H1 (cell line): ENCODE data around the gene MYBPC1. TPM values are rescaled to one million over a fixed set of nuclear protein-coding genes. Genes with fewer than 3 reads are reported as not detected.

Experiments used
- CTCF ChIA-PET: fragments of 300-600 bp; sonication (Branson Sonifier 250); formaldehyde crosslinking; loops from one replicate; lab custom pipeline; 2021; ENCODE audit not compliant: partially characterized antibody; lab: Charles Lee
- POLR2A ChIA-PET: fragments of 300-600 bp; sonication (Branson Sonifier 250); formaldehyde crosslinking; loops from one replicate; lab custom pipeline; 2021; ENCODE audit warnings: inconsistent platforms; ENCODE audit not compliant: partially characterized antibody; lab: Charles Lee
- DNase-seq, 2 experiments: peaks; one replicate each; pipeline versions ENCODE4 v3.0.0 to v3.0.0-alpha.2; 2010 to 2022; ENCODE audit warnings: low spot score in 2 of 2, low read depth in 1 of 2, mixed read lengths in 1 of 2
- FAIRE-seq: peaks from 2 replicates; lab custom pipeline; 2011; peaks lifted over from hg19 to GRCh38; lab: Jason Lieb, UNC
- H2AFZ ChIP-seq: 2 replicates; pipeline ENCODE4 v1.8.1; 2012; ENCODE audit warnings: low read length, inconsistent platforms
- H2AK5ac ChIP-seq: 2 replicates; pipeline ENCODE4 v1.6.1; 2013; ENCODE audit warnings: low read depth, low read length
- H2BK120ac ChIP-seq: replicated peaks from 2 replicates; pipeline ENCODE3; 2013; ENCODE audit warnings: low read depth, low read length, inconsistent platforms
- H2BK12ac ChIP-seq: 2 replicates; pipeline ENCODE4 v1.6.1; 2013; ENCODE audit warnings: low read depth, low read length
- H2BK15ac ChIP-seq: 2 replicates; pipeline ENCODE4 v1.6.1; 2013; ENCODE audit warnings: low read length
- H2BK20ac ChIP-seq: 2 replicates; pipeline ENCODE4 v1.6.1; 2013; ENCODE audit warnings: low read length
- H2BK5ac ChIP-seq: 2 replicates; pipeline ENCODE4 v1.6.1; 2013; ENCODE audit warnings: low read depth, low read length
- H3K14ac ChIP-seq: 2 replicates; pipeline ENCODE4 v1.6.1; 2013; ENCODE audit warnings: inconsistent platforms; ENCODE audit not compliant: insufficient read length
- H3K18ac ChIP-seq: 2 replicates; pipeline ENCODE4 v1.6.1; 2013; ENCODE audit warnings: low read length; ENCODE audit errors: extremely low read depth
- H3K23ac ChIP-seq: 2 replicates; pipeline ENCODE4 v1.6.1; 2013; ENCODE audit warnings: inconsistent platforms; ENCODE audit not compliant: insufficient read length
- H3K23me2 ChIP-seq: 2 replicates; pipeline ENCODE4 v1.6.1; 2013; ENCODE audit warnings: low read depth, low read length
- H3K27ac ChIP-seq: 2 replicates; pipeline ENCODE4 v1.6.1; 2011; ENCODE audit warnings: low read depth, low read length, inconsistent platforms
- H3K27me3 ChIP-seq, 4 experiments: replicated peaks in 1 of 4; 1 replicate in 1 of 4; 2 replicates in 3 of 4; pipeline versions ENCODE4 v1.6.1 to v1.8.1; 2011 to 2013; ENCODE audit warnings: low read length in 3 of 4, mild to moderate bottlenecking in 3 of 4, inconsistent platforms in 2 of 4, mixed read lengths in 2 of 4, moderate library complexity in 1 of 4; ENCODE audit not compliant: control insufficient read depth in 3 of 4, insufficient read depth in 3 of 4; ENCODE audit errors: extremely low read depth in 1 of 4
- H3K36me3 ChIP-seq, 4 experiments: 2 replicates each; pipeline versions ENCODE4 v1.6.1 to v1.8.1; 2011 to 2013; ENCODE audit warnings: mild to moderate bottlenecking in 4 of 4, low read length in 3 of 4, moderate library complexity in 2 of 4, control low read depth in 1 of 4, inconsistent platforms in 1 of 4; ENCODE audit not compliant: insufficient read depth in 4 of 4, control insufficient read depth in 2 of 4
- H3K4ac ChIP-seq: replicated peaks from 2 replicates; pipeline ENCODE3; 2013; ENCODE audit warnings: low read length, low read depth, mixed read lengths, inconsistent platforms; ENCODE audit not compliant: insufficient read length
- H3K4me1 ChIP-seq, 4 experiments: replicated peaks in 1 of 4; 1 replicate in 1 of 4; 2 replicates in 3 of 4; pipeline versions ENCODE4 v1.6.1 to v1.8.1; 2011 to 2013; ENCODE audit warnings: low read length in 3 of 4, inconsistent platforms in 2 of 4, mixed read lengths in 1 of 4; ENCODE audit not compliant: insufficient read depth in 4 of 4, control insufficient read depth in 3 of 4
- H3K4me2 ChIP-seq, 2 experiments: 2 replicates each; pipeline versions ENCODE4 v1.6.1 to v1.8.1; 2011 to 2013; ENCODE audit warnings: low read depth in 2 of 2, low read length in 2 of 2, control low read depth in 1 of 2, inconsistent platforms in 1 of 2, mild to moderate bottlenecking in 1 of 2; ENCODE audit not compliant: insufficient read depth in 1 of 2
- H3K4me3 ChIP-seq, 4 experiments: fragments of 200-600, 300-600 bp in 1 of 4; sonication (generic), shearing (Covaris generic), sonication (Bioruptor Twin) in 1 of 4; 2 replicates each; pipeline versions ENCODE4 v1.5.1 to v1.8.1; 2011 to 2016; ENCODE audit warnings: low read length in 4 of 4, low read depth in 3 of 4, control low read depth in 2 of 4, inconsistent platforms in 2 of 4, mild to moderate bottlenecking in 2 of 4, mixed read lengths in 1 of 4, moderate library complexity in 1 of 4; ENCODE audit not compliant: insufficient read depth in 2 of 4; ENCODE audit errors: extremely low read depth in 1 of 4
- H3K56ac ChIP-seq: replicated peaks from 2 replicates; pipeline ENCODE3; 2013; ENCODE audit warnings: low read depth, mild to moderate bottlenecking, mixed read lengths, low read length, inconsistent platforms; ENCODE audit not compliant: insufficient read length
- H3K79me1 ChIP-seq: 2 replicates; pipeline ENCODE4 v1.6.1; 2013; ENCODE audit warnings: low read depth, low read length, control low read depth
- H3K79me2 ChIP-seq, 2 experiments: 2 replicates each; pipeline versions ENCODE4 v1.6.1 to v1.8.1; 2012 to 2013; ENCODE audit warnings: low read length in 2 of 2, mild to moderate bottlenecking in 2 of 2, inconsistent platforms in 1 of 2; ENCODE audit not compliant: insufficient read depth in 2 of 2, control insufficient read depth in 1 of 2
- H3K9ac ChIP-seq, 4 experiments: replicated peaks in 1 of 4; 1 replicate in 1 of 4; 2 replicates in 3 of 4; pipeline versions ENCODE4 v1.6.1 to v1.8.1; 2011 to 2013; ENCODE audit warnings: low read depth in 3 of 4, low read length in 3 of 4, control low read depth in 2 of 4, mild to moderate bottlenecking in 2 of 4, moderate library complexity in 2 of 4, inconsistent platforms in 1 of 4; ENCODE audit errors: extremely low read depth in 1 of 4
- H3K9me3 ChIP-seq, 2 experiments: 2 replicates each; pipeline versions ENCODE4 v1.6.1 to v1.8.1; 2012 to 2013; ENCODE audit warnings: mild to moderate bottlenecking in 2 of 2, moderate library complexity in 2 of 2, control low read depth in 1 of 2, inconsistent platforms in 1 of 2, low read depth in 1 of 2, low read length in 1 of 2, mixed read lengths in 1 of 2; ENCODE audit not compliant: insufficient read depth in 2 of 2
- H4K20me1 ChIP-seq, 2 experiments: replicated peaks in 1 of 2; 2 replicates each; pipeline versions ENCODE3 to v1.8.1; 2011 to 2013; ENCODE audit warnings: inconsistent platforms in 2 of 2, low read length in 2 of 2, mild to moderate bottlenecking in 1 of 2; ENCODE audit not compliant: insufficient read depth in 2 of 2, control insufficient read depth in 1 of 2
- H4K5ac ChIP-seq: 2 replicates; pipeline ENCODE4 v1.6.1; 2013; ENCODE audit warnings: low read length, low read depth, mixed read lengths, inconsistent platforms; ENCODE audit not compliant: insufficient read length
- H4K8ac ChIP-seq: 2 replicates; pipeline ENCODE4 v1.8.0; 2013; ENCODE audit warnings: mild to moderate bottlenecking, moderate library complexity, low read length, inconsistent platforms; ENCODE audit not compliant: insufficient read depth; ENCODE audit errors: extremely low read depth
- H4K91ac ChIP-seq: replicated peaks from 2 replicates; pipeline ENCODE3; 2013; ENCODE audit warnings: low read length, mixed read lengths, inconsistent platforms; ENCODE audit not compliant: insufficient read length
- MAFK ChIP-seq: IDR thresholded peaks from 2 replicates; pipeline ENCODE4 v1.6.1; 2012; ENCODE audit warnings: low read depth, mild to moderate bottlenecking, improper control_type of control experiment, low read length
- SIRT6 ChIP-seq: IDR thresholded peaks from one replicate; pipeline ENCODE4 v1.7.1; 2012; ENCODE audit warnings: low read length, inconsistent platforms
- TCF12 ChIP-seq: IDR thresholded peaks from 2 replicates; pipeline ENCODE4 v1.6.1; 2011; ENCODE audit warnings: low read depth, mild to moderate bottlenecking, low read length
- WGBS, 2 experiments: shearing (Covaris generic) in 1 of 2; methylation state at CpG; one replicate each; pipeline versions ENCODE4 v1.1.6 to v1.1.7; 2013 to 2015; ENCODE audit warnings: low lambda C conversion rate in 2 of 2, mixed read lengths in 2 of 2, inconsistent platforms in 1 of 2, low coverage in 1 of 2, missing lambda C conversion rate in 1 of 2; ENCODE audit not compliant: insufficient replicate concordance in 2 of 2, insufficient coverage in 1 of 2, insufficient read length in 1 of 2; ENCODE audit errors: extremely low coverage in 1 of 2, missing lambda C conversion rate in 1 of 2; 5-methylcytosine and 5-hydroxymethylcytosine counted together
- polyA plus RNA-seq, 7 experiments: library from polyadenylated mRNA; depleted of rRNA in 3 of 7; stranded (reverse) in 5 of 7; unstranded in 2 of 7; fragments of >200 nt in 5 of 7; fragments of 200-250 nt in 2 of 7; gene quantifications; 1 replicate in 5 of 7; 2 replicates in 1 of 7; 4 replicates in 1 of 7; pipeline versions ENCODE4 v1.2.1 to v1.2.3, GENCODE V29; 2011 to 2013; ENCODE audit warnings: missing spikeins in 2 of 7, mixed read lengths in 2 of 7
- total RNA-seq: library from RNA; stranded (reverse); fragmentation: NEBNext Ultra II Directional; extraction: Animal tissue kit (Norgen Biotek cat#: 25700); gene quantifications from 2 replicates; pipeline ENCODE4 v1.2.1, GENCODE V29; 2021

MYBPC1 gene
- total and polyA plus RNA-seq, 2 of the 8 experiments (the other 6 are each of a cell fraction or from before 2014, with no cell fraction given), result not detected

DNA sequence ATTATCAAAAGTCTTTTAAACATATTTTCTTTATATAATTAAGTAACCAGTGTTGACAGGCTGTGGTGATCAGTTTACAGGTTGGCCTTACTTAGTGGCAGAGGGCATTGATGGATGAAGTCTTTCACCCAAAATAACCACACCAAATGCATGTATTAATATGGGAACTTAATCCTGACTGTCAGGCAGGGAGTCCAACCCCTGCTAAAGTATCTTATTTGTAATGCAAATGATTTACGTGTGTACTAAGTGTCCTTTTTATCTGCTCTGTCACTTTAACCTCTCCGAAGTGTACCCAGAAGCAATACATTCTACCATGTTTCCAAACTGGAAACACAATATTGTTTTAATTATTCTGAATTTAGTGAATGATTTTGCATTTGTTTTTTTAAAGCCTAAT, 1.4 kb downstream of the MYBPC1 start:
- Histone ChIP-seq H3K27me3 (no peaks in the 10 kb centered on the region), H2AK5ac (no peak overlapping the region), H3K4me3 (no peak overlapping the region), H3K36me3 (no peaks in the 10 kb centered on the region), H3K56ac (no peak overlapping the region), H3K79me1 (no peaks in the 10 kb centered on the region), H2BK12ac (no peak overlapping the region), H3K18ac (no peak overlapping the region), H3K4ac (no peak overlapping the region), H2BK120ac (no peak overlapping the region), H3K9ac (no peak overlapping the region), H2BK15ac (no peak overlapping the region), H4K8ac (no peak overlapping the region), H2BK20ac (no peak overlapping the region), H2BK5ac (no peak overlapping the region), H3K79me2 (no peaks in the 10 kb centered on the region), H3K9me3 (no peaks in the 10 kb centered on the region), H3K27ac (no peak overlapping the region), H2AFZ (no peak overlapping the region)
- CTCF ChIA-PET, result no interaction called here
- 38% methylated on average over 2 of the region's 2 CpGs; no CpG with 5 or more reads in 1 of the 2 experiments for WGBS, 2 experiments
- DNase-seq, result no peak
- TF ChIP-seq MAFK (no peak), TCF12 (no peak), SIRT6 (no peak)
- TF ChIP-seq, all 59 proteins: peak for 0
- Histone ChIP-seq H4K91ac (no peak overlapping the region), H4K20me1 (no peaks in the 10 kb centered on the region), H3K23me2 (no peaks in the 10 kb centered on the region), H3K4me2 (no peak overlapping the region), H3K23ac (no peak overlapping the region), H3K4me1 (peaks cover 0 to 4% (median 3%) of the 10 kb centered on the region in 4 experiments; a peak in 3 of 7 replicates), H3K14ac (no peak overlapping the region), H4K5ac (no peak overlapping the region)
- FAIRE-seq, result no peak
- POLR2A ChIA-PET, result interaction anchor here (0.6 kb wide), 1 partner anchor 77 kb away, joined by 3 read pairs; no protein-coding TSS in a partner anchor
